Activated CD4-positive, alpha-beta T cell treated with anti-CD3 and anti-CD28 coated beads for 24 hours (primary cell): ENCODE results near the gene COPE.

Source experiments
- DNase-seq, 2 donors: peaks; one replicate each; pipeline ENCODE4 v3.0.0-alpha.2; 2020; ENCODE audit warnings: low read depth in 2 of 2

The COPE gene

GRCh38 chr19:18851673-18852325 lies 67.4 kb downstream of the COPE start:
- DNase-seq: no peak

DNA sequence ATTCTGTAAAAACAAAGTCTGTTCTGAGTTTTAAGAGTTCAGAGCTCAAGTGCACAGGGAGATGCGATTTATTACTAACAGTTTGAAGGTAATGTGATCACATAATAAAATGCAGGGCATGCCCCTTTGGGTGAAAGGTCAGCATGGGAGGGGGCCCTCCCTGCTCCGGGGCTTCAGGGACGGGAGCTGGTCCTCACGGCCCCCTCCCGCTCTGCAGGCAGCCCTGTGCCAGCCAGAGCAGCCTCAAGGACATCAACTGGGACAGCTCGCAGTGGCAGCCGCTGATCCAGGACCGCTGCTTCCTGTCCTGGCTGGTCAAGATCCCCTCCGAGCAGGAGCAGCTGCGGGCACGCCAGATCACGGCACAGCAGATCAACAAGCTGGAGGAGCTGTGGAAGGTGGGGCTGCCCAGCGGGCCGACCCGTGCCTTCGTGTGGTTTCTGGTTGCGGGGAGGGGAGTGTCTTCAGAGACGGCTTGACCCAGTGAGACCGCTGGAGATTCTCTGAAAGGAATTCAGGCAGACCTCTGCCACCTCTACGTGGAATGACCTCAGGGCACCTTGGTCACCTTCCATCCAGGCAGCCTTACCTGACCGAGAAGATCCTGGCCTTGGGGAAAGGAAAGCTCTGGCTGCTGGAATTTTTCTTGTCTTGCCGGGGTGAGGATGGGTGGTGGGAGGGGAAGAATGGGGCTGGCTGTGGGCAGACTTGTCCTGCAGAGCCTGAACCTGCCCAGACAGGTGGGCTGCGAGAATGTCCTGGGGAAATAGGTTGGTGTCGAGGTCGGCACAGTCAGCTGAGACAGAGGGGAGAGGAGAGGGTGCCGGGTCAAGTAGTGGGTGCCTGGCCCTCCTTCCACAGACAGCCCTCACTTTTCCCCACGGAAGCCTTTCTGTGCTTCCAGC lies 68.5 kb downstream of the COPE start:
- DNase-seq: no peak

- no peak for DNase-seq
Observed at GRCh38 chr19:18849838-18850400, 69.3 kb downstream of the COPE start.
